HG03354 (cell line): Measurements from ENCODE around the gene DLGAP1.
"Not testable (repeated sequence)": the region's sequence is repeated elsewhere in the genome, so short reads cannot be mapped to it uniquely, and the experiment has no call there.

Experiments
- ATAC-seq: cut with Tn5 transposase; IDR thresholded peaks from one replicate; pipeline ENCODE4 v1.9.1; 2021; ENCODE audit warnings: mild to moderate bottlenecking; ENCODE audit not compliant: unreplicated experiment, poor library complexity, severe bottlenecking

DLGAP1 gene

GRCh38 chr18:3595369-3596273, 859.5 kb downstream of the DLGAP1 start:
- peak; percentile 55 for ATAC-seq

GRCh38 chr18:3594760-3595368, 860.2 kb downstream of the DLGAP1 start:
- ATAC-seq = no peak

GRCh38 chr18:3593904-3594759, 861.0 kb downstream of the DLGAP1 start:
- ATAC-seq = peak; percentile 70

GRCh38 chr18:3593381-3593903, 861.7 kb downstream of the DLGAP1 start:
- peak; percentile 11 for ATAC-seq

GRCh38 chr18:3592864-3593263, 862.2 kb downstream of the DLGAP1 start:
- ATAC-seq = no peak

- ATAC-seq = no peak
These were observed 864.9 kb downstream of the DLGAP1 start for GRCh38 chr18:3590096-3590630.

- peak; percentile 1 for ATAC-seq
These were observed 869.2 kb downstream of the DLGAP1 start for GRCh38 chr18:3585656-3586509.

GRCh38 chr18:3584897-3585460, 870.1 kb downstream of the DLGAP1 start:
- no peak for ATAC-seq

- ATAC-seq = no peak
These were observed 870.7 kb downstream of the DLGAP1 start for GRCh38 chr18:3584266-3584861.

GRCh38 chr18:3583873-3584247, 871.2 kb downstream of the DLGAP1 start:
- ATAC-seq = no peak

- ATAC-seq = not testable (repeated sequence)
These were observed 871.8 kb downstream of the DLGAP1 start for GRCh38 chr18:3583106-3583872.

- no peak for ATAC-seq
These were observed 873.2 kb downstream of the DLGAP1 start for GRCh38 chr18:3581890-3582289.

GRCh38 chr18:3580523-3581025, 874.5 kb downstream of the DLGAP1 start:
- ATAC-seq = not testable (repeated sequence)

- no peak for ATAC-seq
These were observed 875.4 kb downstream of the DLGAP1 start for GRCh38 chr18:3579701-3580100.

GRCh38 chr18:3578621-3579020, 876.5 kb downstream of the DLGAP1 start:
- no peak for ATAC-seq

- ATAC-seq = no peak
These were observed 877.7 kb downstream of the DLGAP1 start for GRCh38 chr18:3577281-3577855.

GRCh38 chr18:3572761-3573160, 882.3 kb downstream of the DLGAP1 start:
- ATAC-seq = no peak
